HCT116 (cell line): ENCODE data around the gene UNC50. TPM values are rescaled to one million over a fixed set of nuclear protein-coding genes. Genes with fewer than 3 reads are reported as not detected.
"Not testable (repeated sequence)": the region's sequence is repeated elsewhere in the genome, so short reads cannot be mapped to it uniquely, and the experiment has no call there.

Experiments
- ATAC-seq: fragments of 200-7000 bp; cut with Tn5 transposase; 2 replicates; pipeline ENCODE4 v1.9.1; 2020; ENCODE audit warnings: mild to moderate bottlenecking, moderate library complexity
- BruUV-seq: library from RNA; stranded (reverse); fragments of 400-500 nt; replicated peaks from 2 replicates; lab custom pipeline; 2021; lab: Mats Ljungman, UMichigan
- CTCF ChIA-PET: fragments of 300-600 bp; sonication (Branson Sonifier 250); formaldehyde crosslinking; loops from one replicate; lab custom pipeline; 2021; ENCODE audit warnings: antibody characterized with exemption; lab: Charles Lee
- POLR2A ChIA-PET: fragments of 300-600, 350-600 bp; sonication (Branson Sonifier 250); formaldehyde crosslinking; loops from one replicate; lab custom pipeline; 2021; ENCODE audit warnings: antibody characterized with exemption; lab: Charles Lee
- RAD21 ChIA-PET, 2 experiments: fragments of 300-600 bp; sonication (Branson Sonifier 250); formaldehyde crosslinking; loops; one replicate each; lab custom pipeline; 2023; ENCODE audit warnings: low total read pairs in 2 of 2; ENCODE audit not compliant: uncharacterized antibody in 2 of 2, unreplicated experiment in 2 of 2, low non-redundant PET in 1 of 2; lab: Charles Lee
- DNase-seq: peaks from one replicate; pipeline ENCODE4 v3.0.0-alpha.2; 2010; ENCODE audit warnings: low read depth, low spot score
- H2AFZ ChIP-seq: fragments of 200-600 bp; shearing (Covaris generic), sonication (generic); 2 replicates; pipeline ENCODE4 v1.6.1; 2017; ENCODE audit warnings: low read depth, mixed run types, mixed read lengths, antibody characterized with exemption, low read length; ENCODE audit not compliant: poor library complexity, severe bottlenecking
- H3K27ac ChIP-seq: 2 replicates; pipeline ENCODE4 v1.5.1; 2012; ENCODE audit warnings: low read depth, low read length
- H3K27me3 ChIP-seq: fragments of 200-600 bp; sonication (generic); 2 replicates; pipeline ENCODE4 v1.6.1; 2016; ENCODE audit warnings: mixed run types, low read length, mixed read lengths; ENCODE audit not compliant: insufficient read depth
- H3K36me3 ChIP-seq, 2 experiments: fragments of 200-500 bp in 1 of 2; fragments of 200-600 bp in 1 of 2; sonication (Bioruptor generic) in 1 of 2; sonication (generic) in 1 of 2; 2 replicates each; pipeline versions ENCODE4 v1.5.1 to v1.6.1; 2014 to 2016; ENCODE audit warnings: low read length in 2 of 2, inconsistent platforms in 1 of 2, mixed read lengths in 1 of 2, mixed run types in 1 of 2; ENCODE audit not compliant: insufficient read depth in 2 of 2, control insufficient read depth in 1 of 2
- H3K4me1 ChIP-seq, 2 experiments: fragments of 200-600 bp in 1 of 2; sonication (generic) in 1 of 2; 2 replicates each; pipeline versions ENCODE4 v1.5.1 to v1.6.1; 2012 to 2017; ENCODE audit warnings: low read length in 2 of 2, inconsistent platforms in 1 of 2, mild to moderate bottlenecking in 1 of 2, mixed read lengths in 1 of 2, mixed run types in 1 of 2, moderate library complexity in 1 of 2; ENCODE audit not compliant: insufficient read depth in 2 of 2, control insufficient read depth in 1 of 2
- H3K4me2 ChIP-seq: fragments of 200-600 bp; sonication (generic); 2 replicates; pipeline ENCODE4 v1.6.1; 2017; ENCODE audit warnings: mixed run types, low read length, mixed read lengths
- H3K4me3 ChIP-seq, 2 experiments: fragments of 200-600 bp in 1 of 2; sonication (generic) in 1 of 2; replicated peaks in 1 of 2; 2 replicates each; pipeline ENCODE4 v1.5.1; 2011 to 2016; ENCODE audit warnings: low read length in 2 of 2, control low read depth in 1 of 2, low read depth in 1 of 2, mild to moderate bottlenecking in 1 of 2, mixed read lengths in 1 of 2, mixed run types in 1 of 2
- H3K79me2 ChIP-seq: fragments of 200-600 bp; sonication (generic); 2 replicates; pipeline ENCODE4 v1.6.1; 2017; ENCODE audit warnings: mild to moderate bottlenecking, mixed run types, low read length, moderate library complexity, mixed read lengths; ENCODE audit not compliant: insufficient read depth
- H3K9ac ChIP-seq: fragments of 200-600 bp; sonication (generic); 2 replicates; pipeline ENCODE4 v1.6.1; 2016; ENCODE audit warnings: low read length, mixed read lengths
- H3K9me2 ChIP-seq: fragments of 200-600 bp; sonication (generic), shearing (Covaris generic); 2 replicates; pipeline ENCODE4 v1.6.1; 2017; ENCODE audit warnings: mixed run types, mild to moderate bottlenecking, moderate library complexity; ENCODE audit not compliant: insufficient read depth
- H3K9me3 ChIP-seq, 2 experiments: fragments of 200-500 bp in 1 of 2; fragments of 200-600 bp in 1 of 2; sonication (Bioruptor generic) in 1 of 2; sonication (generic) in 1 of 2; 2 replicates each; pipeline ENCODE4 v1.6.1; 2014 to 2017; ENCODE audit warnings: low read length in 2 of 2, mixed read lengths in 2 of 2, inconsistent platforms in 1 of 2, low read depth in 1 of 2, mild to moderate bottlenecking in 1 of 2, mixed run types in 1 of 2, moderate library complexity in 1 of 2; ENCODE audit not compliant: control insufficient read depth in 1 of 2, insufficient read depth in 1 of 2
- H4K20me1 ChIP-seq: fragments of 200-600 bp; sonication (generic), shearing (Covaris generic); 2 replicates; pipeline ENCODE4 v1.6.1; 2017; ENCODE audit warnings: mixed run types, mild to moderate bottlenecking, moderate library complexity; ENCODE audit not compliant: insufficient read depth
- JUND ChIP-seq: IDR thresholded peaks from 2 replicates; pipeline ENCODE4 v1.6.1; 2012
- SRF ChIP-seq: IDR thresholded peaks from 2 replicates; pipeline ENCODE4 v1.6.1; 2012; ENCODE audit warnings: low read depth
- intact Hi-C: fragments of 100-400 bp; cut with micrococcal nuclease; formaldehyde crosslinking; loops from 2 replicates; pipeline ENCODE4 v1.10.0; 2022
- total RNA-seq: library from RNA; stranded (reverse); gene quantifications from one replicate; pipeline ENCODE4 v1.2.1, GENCODE V29; 2021; ENCODE audit not compliant: unreplicated experiment

The UNC50 gene
- total RNA-seq, 1 experiment from 2014 or later = 33.0 TPM

GRCh38 chr2:98592565-98592964, 15.8 kb upstream of the UNC50 start:
- no TSS peak for BruUV-seq
- Histone ChIP-seq H3K36me3 (no peaks in the 10 kb centered on the region), H3K4me1 (no peaks in the 10 kb centered on the region), H2AFZ (no peak overlapping the region), H4K20me1 (no peaks in the 10 kb centered on the region), H3K9me2 (no peaks in the 10 kb centered on the region), H3K9me3 (no peaks in the 10 kb centered on the region), H3K27ac (no peak overlapping the region), H3K4me3 (no peak overlapping the region), H3K79me2 (no peaks in the 10 kb centered on the region), H3K9ac (no peak overlapping the region), H3K27me3 (no peaks in the 10 kb centered on the region), H3K4me2 (no peak overlapping the region)
- intact Hi-C loops = no loop called here
- no peak for ATAC-seq
- CTCF ChIA-PET = no interaction called here
- POLR2A ChIA-PET = interaction anchor here (0.7 kb wide), 1 partner anchor 250 kb away, joined by 3 read pairs; no protein-coding TSS in a partner anchor
- TF ChIP-seq SRF (no peak), JUND (no peak)
- RAD21 ChIA-PET = no interaction called here
- DNase-seq = no peak

- H3K9ac ChIP-seq, H3K4me3 ChIP-seq, H3K4me2 ChIP-seq, H3K27me3 ChIP-seq, RAD21 ChIA-PET, CTCF ChIA-PET, DNase-seq, H3K4me1 ChIP-seq, H2AFZ ChIP-seq, H4K20me1 ChIP-seq, ATAC-seq, POLR2A ChIA-PET, H3K27ac ChIP-seq, BruUV-seq, H3K36me3 ChIP-seq, H3K9me3 ChIP-seq, H3K9me2 ChIP-seq, H3K79me2 ChIP-seq, intact Hi-C loops: not testable (repeated sequence)
These were observed 13.7 kb upstream of the UNC50 start for GRCh38 chr2:98594665-98595064.
